ENCODE data around the gene MYH9.

The MYH9 gene

DNA sequence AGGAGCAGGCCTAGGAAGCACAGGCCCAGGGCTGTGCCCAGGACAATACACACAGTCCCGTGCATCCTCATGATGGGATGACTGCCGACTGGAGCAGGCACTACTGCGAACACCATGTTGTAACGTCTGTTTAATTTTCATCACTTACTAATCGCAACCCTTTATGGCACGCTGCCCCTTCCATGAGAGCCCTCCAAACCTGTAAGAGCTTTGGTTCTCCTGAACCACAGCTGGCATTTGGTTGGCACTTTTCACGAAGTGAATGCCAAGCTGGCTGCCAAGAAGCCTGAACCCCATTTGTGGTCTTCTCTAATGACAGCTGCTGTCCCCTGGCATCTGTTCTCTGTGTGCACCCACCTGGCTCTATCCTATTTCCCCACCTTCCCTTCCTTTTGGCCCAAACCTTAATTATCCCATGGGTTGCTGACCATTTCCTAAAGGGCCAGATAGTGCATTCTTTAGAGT, 98.3 kb downstream of the MYH9 start:
- no peak overlapping the region for H3K4me3 ChIP-seq (replicated peaks; ENCODE audit: low read depth, low read length)
- DNase-seq (ENCODE audit: extremely low read depth, low read depth): no peak
- TF ChIP-seq, protein P1, sequence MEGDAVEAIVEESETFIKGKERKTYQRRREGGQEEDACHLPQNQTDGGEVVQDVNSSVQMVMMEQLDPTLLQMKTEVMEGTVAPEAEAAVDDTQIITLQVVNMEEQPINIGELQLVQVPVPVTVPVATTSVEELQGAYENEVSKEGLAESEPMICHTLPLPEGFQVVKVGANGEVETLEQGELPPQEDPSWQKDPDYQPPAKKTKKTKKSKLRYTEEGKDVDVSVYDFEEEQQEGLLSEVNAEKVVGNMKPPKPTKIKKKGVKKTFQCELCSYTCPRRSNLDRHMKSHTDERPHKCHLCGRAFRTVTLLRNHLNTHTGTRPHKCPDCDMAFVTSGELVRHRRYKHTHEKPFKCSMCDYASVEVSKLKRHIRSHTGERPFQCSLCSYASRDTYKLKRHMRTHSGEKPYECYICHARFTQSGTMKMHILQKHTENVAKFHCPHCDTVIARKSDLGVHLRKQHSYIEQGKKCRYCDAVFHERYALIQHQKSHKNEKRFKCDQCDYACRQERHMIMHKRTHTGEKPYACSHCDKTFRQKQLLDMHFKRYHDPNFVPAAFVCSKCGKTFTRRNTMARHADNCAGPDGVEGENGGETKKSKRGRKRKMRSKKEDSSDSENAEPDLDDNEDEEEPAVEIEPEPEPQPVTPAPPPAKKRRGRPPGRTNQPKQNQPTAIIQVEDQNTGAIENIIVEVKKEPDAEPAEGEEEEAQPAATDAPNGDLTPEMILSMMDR (IDR thresholded peaks at IDR 0.05; ENCODE audit: low read depth, low read length, missing control alignments): no peak

DNA sequence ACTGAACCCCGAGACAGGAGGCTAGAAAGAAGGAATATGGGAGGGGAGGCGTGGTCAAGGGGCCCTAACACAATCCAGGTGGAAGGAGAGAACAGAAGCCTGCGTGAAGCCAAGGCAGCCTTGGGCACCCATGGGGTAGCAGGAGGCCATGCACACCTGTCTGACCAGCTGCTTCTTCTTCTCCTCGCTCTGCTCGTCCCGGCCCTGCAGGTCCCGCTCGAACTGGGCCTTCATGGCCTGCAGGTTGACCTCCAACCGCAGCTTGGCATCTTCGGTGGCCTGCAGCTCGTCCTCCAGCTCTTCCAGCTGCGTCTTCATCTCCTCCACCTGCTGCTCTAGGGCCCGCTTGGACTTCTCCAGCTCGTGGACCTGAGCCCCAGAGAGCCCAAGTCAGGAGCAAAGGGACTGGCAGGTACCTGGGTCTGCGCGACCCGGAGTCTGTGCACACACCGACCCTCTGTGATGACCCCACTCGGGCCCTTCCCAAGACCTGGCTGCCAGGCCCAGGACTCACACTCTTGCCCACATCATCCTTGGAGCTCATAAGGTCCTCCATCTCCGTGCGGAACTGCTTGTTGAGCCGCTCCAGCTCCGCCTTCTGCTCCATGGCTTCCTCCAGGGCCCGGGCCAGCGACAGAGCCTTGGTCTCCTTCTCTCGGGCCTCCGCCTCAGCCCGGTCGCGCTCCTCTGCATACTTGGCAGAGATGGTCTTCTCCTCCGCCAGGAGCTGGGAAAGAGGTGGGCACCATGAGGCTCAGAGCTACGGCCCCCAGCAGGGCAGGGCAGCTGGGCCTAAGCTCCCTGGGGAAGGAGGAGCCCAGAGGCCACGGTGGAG, 99.0 kb downstream of the MYH9 start:
- H3K4me3 ChIP-seq (replicated peaks; ENCODE audit: low read depth, low read length): no peak overlapping the region
- DNase-seq (ENCODE audit: extremely low read depth, low read depth): no peak
- TF ChIP-seq, protein P1 (IDR thresholded peaks at IDR 0.05; ENCODE audit: low read depth, low read length, missing control alignments): no peak

DNA sequence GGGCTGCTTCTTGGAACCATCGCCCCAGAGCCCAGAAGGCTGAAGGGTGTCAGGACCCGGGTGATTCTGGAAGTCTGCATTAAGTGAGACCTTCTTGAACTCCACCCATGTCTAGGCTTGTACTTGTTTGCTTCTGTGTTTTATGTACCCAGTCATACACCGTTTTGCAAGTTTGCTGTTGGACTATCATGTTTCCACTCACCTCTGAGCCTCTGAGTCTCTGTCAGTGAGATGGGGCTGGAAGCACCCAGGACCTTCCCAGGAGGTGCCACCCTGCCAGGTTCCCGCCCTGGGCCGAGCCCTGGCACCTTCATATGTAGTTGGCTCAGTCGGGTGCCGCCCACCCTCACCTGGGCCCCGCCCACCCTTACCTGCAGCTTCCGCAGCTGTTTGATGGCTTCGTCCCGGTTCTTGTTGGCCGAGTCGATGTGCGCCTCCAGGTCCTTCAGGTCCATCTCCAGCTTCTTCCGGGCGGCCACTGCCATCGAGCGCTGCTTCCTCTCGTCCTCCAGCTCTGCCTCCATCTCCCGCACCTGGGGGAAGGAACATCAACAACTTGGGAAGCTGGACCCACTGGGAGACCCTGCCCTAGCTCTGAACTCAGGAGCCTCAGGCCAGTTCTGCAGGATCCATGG, 99.8 kb downstream of the MYH9 start:
- TF ChIP-seq, protein P1 (IDR thresholded peaks at IDR 0.05; ENCODE audit: low read depth, low read length, missing control alignments): no peak
- DNase-seq (ENCODE audit: extremely low read depth, low read depth): no peak
- no peak overlapping the region for H3K4me3 ChIP-seq (replicated peaks; ENCODE audit: low read depth, low read length)

DNA sequence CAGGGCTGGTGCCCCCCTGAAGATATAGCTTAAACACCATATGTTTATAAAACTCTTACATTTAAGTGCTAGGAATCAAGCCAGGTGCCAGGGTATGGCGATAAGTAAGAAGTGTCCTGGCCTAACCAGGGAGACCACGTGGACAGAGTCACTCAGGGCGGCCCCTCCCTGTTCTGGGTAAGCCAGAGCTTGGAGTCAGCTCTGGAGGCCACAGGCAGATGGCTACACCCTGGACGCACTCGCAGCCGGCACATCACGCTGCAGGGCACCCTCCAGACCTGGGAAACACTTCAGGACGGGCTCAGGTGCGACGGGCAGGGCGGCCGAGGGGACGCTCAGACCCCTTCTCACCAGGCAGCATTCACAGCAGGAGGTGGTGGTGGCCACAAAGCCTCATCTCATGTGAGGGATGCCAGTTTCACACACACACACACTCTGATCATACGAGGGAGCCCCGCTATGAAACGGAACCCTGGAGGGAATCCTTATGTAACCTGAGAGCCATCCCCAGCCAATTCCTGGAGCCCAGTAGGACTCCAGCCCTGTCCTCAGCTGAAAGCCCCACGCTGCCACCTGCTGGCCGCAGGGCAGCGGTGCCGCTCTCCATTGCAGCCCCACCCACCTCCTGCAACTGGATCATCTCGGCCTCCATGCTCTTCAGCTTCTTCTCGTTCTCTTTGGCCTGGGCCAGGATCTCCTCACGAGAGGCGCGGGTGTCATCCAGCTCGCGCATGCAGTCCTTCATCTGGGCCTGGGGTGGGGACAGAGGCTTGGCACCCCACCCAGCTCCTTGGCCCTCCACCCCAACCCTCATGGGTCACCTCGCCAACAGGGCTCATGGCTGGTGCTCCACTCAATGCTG, 101.4 kb downstream of the MYH9 start:
- TF ChIP-seq, protein P1 (IDR thresholded peaks at IDR 0.05; ENCODE audit: low read depth, low read length, missing control alignments): peak; percentile 98
- peak; percentile 61 for DNase-seq (ENCODE audit: extremely low read depth, low read depth)
- H3K4me3 ChIP-seq (replicated peaks; ENCODE audit: low read depth, low read length): no peak overlapping the region

DNA sequence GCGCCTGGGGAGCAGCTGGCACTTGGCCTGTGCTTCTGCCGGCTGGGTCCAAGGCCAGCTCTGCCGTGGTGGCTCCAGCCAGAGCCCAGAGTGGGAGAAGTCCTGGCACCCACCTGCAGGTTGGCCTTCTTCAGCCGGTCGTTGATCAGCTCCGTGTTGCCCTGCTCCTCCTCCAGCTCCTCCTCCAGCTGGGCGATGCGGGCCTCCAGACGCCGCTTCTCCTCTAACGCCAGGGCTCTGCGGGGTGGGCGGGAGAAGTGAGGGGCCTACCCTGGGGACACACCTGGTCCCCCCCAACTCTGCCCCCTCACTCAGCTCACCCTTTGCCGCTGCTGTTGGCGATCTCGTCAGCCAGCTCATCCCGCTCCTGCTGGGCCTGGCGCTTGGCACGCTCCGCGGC, 102.2 kb downstream of the MYH9 start:
- DNase-seq (ENCODE audit: extremely low read depth, low read depth): no peak
- H3K4me3 ChIP-seq (replicated peaks; ENCODE audit: low read depth, low read length): no peak overlapping the region
- TF ChIP-seq, protein P1 (IDR thresholded peaks at IDR 0.05; ENCODE audit: low read depth, low read length, missing control alignments): no peak

DNA sequence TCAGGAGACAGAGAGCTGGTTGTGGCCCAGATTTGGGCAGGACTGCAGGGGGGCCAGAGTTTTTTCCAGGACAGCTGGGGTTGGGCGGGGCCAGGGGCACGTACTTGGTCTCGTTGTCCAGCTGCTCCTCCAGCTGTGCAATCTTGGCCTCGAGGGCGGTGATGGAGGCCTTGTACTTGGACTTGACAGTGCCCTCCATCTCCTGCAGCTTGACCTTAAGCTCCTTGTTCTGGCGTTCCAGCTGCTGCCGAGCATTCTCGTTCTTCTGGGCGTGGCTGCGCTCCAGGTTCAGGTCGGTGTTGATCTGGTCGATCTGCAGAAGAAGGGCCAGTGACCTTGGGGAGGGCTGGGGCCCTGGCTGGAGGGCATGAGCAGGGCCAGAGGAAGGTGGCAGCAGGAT, 102.8 kb downstream of the MYH9 start:
- TF ChIP-seq, protein P1 (IDR thresholded peaks at IDR 0.05; ENCODE audit: low read depth, low read length, missing control alignments): no peak
- no peak for DNase-seq (ENCODE audit: extremely low read depth, low read depth)
- no peak overlapping the region for H3K4me3 ChIP-seq (replicated peaks; ENCODE audit: low read depth, low read length)
